ENCODE measurements around the gene CHRNA5.

The CHRNA5 gene

DNA sequence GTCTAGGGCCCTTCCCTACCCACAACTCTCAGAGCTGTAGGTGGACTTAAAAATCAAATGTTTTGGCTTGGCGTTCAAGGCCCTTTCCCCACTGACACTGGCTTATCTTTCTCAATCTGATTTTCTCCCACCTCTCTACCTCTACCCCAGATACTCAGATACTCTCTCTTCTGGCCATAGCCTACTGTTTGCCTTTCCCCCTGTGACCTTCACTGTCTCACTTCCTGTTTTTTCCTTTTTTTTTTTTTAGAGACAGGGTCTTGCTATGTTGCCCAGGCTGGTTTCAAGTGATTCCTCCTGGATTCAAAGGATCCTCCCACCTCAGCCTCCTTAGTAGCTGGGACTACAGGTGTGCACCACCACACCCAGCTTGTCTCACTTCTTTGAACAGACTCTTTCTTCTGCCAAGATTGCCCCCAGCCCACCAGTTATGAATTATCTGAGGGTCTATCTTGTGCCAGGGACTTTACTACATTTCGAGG lies 71.1 kb downstream of the CHRNA5 start:
- DNase-seq (ENCODE audit: extremely low read depth in 1 of 2, low read depth in 1 of 2), result no peak

DNA sequence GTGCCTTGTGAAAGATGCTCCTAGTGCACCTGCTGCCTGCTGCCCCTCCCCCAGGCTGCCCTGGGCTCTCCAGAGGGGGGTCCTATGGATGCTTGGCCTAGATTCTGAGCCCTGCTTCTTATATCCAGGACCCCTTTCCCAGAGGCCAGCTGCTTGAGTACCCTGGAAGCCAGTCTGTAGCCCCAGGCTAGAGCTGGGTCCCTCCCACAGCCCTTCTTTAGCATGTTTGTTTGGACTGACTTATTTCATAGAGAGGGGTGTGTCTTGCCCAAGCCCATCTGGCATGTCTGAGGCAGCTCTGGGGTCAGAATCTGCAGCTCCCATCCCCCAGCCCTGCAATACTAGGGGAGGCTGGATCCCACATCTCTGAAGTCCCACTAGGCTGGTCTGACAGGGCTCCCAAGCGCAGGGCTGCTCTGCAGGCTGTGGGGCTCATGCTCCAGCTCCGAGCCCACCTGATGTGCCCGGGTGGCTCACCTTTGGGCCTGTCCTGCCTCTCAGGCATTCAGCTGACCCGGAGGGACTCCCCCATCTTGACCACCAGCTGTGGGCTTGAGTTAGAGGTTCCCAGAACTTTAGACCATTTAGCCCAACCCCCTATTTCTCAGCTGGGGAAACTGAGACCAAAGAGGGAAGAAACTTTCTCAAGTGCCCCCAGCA lies 72.6 kb downstream of the CHRNA5 start:
- DNase-seq (ENCODE audit: extremely low read depth in 1 of 2, low read depth in 1 of 2), result no peak

DNA sequence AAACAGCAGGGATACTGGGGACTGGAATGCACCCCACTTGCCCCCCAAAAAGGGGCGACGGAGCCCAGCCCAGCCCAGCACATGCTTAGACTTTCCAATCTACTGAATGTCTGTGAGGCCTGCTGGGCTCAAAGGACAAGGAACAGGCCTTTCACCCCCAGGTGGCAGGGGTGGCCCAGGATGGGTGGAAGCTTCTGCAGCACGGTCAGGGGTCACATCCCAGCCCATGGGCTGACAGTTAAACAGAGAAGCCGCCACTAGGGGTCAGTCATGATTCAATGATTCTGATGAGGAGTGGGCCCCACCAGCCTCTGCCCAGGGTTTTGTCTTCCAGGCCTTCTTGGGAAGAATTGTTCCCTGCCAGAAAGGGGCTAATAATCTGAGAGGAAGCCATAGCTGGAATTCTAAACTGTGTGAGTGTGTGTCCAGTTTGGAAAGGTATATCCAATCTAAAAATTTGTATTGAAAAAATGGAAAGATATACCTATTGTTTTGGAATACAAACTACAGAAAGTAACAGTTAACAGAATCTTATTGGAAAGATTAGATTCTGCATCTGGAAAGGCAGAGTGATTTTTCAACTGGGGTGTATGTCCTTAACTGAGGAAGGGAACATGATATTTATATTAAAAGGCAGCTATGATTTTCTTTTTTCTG lies 73.5 kb downstream of the CHRNA5 start:
- peak in 1 of 2 donors; percentile 41 for DNase-seq (ENCODE audit: extremely low read depth in 1 of 2, low read depth in 1 of 2)

DNA sequence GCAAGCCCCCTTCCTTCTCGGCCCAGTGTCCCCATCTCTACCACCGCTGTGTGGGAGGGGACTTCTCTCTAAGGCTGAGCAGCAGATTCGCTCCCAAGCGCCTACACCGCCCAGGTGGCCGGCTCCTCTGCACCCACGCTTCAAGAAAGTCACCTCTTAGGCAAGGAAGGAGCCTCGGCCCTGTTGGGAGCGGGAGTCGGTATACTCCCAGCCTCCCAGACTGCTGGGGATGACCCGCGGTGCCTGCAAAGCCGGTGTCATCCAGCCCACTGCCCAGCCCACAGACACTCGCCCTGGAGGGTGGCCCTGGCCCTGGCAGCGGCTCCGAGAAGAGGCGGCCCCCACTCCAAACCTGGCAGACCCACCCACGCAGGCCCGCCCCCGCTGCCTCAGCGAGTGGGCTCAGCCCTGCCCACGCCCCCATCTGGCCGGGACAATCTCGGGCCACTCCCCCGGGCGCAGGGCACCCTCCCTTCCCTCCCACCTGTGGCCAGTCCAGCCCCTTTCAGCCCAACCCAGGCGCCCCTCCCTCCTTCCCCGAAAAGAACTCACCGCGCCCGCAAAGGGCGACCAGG lies 75.3 kb downstream of the CHRNA5 start:
- DNase-seq (ENCODE audit: extremely low read depth in 1 of 2, low read depth in 1 of 2), result no peak

DNA sequence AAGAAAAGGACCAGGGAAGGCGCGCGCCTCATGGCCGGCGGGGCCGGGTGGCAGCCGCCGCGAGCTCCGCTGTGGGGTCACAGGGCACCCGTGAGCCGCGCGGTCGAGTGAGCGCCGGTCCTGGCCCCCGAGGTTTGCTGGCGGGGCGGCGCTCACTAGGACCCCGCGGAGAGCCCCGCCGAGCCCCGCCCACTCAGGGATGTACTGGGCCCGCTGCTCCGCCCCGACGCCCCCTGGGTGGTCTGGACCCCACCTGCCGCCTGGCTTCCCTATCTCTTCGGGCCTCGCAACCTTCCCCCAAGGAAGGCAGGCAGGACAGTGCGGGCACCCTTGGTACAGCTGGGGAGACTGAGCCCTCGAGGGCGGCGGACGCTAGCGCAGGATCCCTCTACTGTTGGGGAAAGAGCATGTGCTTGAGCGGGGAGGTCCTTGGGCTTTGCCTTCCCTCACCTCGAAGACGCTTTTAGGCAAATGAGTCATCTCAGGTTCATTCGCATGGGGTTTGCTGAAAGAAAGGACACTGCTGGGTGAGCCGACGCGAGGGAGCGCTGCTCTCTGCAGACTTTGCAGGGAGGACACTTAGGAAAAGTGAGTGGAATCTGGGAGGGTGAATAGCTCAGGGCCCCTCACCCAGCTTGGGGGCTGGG lies 75.9 kb downstream of the CHRNA5 start, which contains the start of gene CHRNB4:
TSS of gene CHRNB4 (minus strand) at position 109 of the 647 bp plus-strand sequence. CDS start at position 32, 77 bp downstream.
- DNase-seq (ENCODE audit: extremely low read depth in 1 of 2, low read depth in 1 of 2), result no peak

DNA sequence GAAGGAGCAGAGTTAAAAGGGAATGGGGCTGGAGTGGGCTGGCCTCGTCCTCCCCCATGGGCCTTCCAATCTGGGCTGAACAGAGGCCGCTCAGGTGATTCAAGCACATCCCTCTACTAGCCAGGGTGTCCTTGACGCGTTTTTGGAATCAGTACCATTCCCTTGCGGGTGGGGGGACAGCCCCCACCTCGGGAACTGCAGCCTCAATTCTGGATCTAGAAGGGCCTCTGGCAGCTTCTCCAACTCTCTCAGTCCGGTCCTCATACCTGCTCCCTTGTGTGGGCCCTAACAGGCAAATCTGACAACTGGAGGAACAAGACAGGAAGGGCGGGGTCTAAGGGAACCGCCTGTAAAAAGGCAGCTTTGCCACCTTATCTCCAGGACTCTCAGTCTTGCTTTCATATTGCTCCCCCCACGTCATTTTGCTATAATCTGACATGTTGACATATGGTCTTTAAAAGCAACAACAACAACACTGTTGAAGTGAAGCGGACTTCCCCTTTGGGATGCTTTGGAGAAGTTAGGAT lies 76.5 kb downstream of the CHRNA5 start:
- DNase-seq (ENCODE audit: extremely low read depth in 1 of 2, low read depth in 1 of 2), result no peak

DNA sequence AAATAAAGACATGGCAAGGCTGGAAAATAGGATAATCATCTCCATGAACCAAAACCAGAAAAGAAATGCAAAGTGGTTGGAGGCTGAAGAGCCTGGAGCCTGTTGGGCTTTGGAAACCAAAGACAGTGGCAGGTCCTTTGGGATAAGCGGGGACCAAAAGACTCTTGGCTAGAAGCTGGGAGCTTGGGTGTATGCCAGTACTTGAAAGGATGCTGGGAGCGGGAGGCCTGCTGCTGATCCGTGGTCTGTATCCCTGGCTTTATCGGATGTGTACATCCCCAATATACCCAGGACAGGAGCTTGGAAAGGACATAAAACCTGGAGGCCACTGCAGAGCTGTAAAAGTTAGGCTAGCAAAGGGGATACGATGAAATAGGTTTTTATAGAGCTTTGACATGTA lies 77.0 kb downstream of the CHRNA5 start:
- no peak for DNase-seq (ENCODE audit: extremely low read depth in 1 of 2, low read depth in 1 of 2)

Data from stimulated activated CD8-positive, alpha-beta memory T cell treated with anti-CD3 and anti-CD28 coated beads, Interleukin-7, amount 100 ng/mL, for 48 hours (primary cell).